ENCODE results near the gene TMEM212.
"Not testable (repeated sequence)": the region's sequence is repeated elsewhere in the genome, so short reads cannot be mapped to it uniquely, and the experiment has no call there.

TMEM212 gene

GRCh38 chr3:171904829-171905228 is 61.7 kb downstream of the TMEM212 start:
- Histone ChIP-seq H3K4me1 (ENCODE audit: insufficient read depth, low read length) (no peaks in the 10 kb centered on the region), H3K27me3 (ENCODE audit: insufficient read depth, low read length) (no peaks in the 10 kb centered on the region), H3K9me3 (ENCODE audit: low read length) (no peaks in the 10 kb centered on the region), H2AFZ (ENCODE audit: low read depth, low read length) (no peak overlapping the region), H3K36me3 (ENCODE audit: insufficient read depth, low read length) (no peaks in the 10 kb centered on the region), H3K4me3 (ENCODE audit: low read length) (no peak overlapping the region)

GRCh38 chr3:171906503-171906902 is 63.4 kb downstream of the TMEM212 start:
- H3K36me3 ChIP-seq (ENCODE audit: insufficient read depth, low read length); H3K9me3 ChIP-seq (ENCODE audit: low read length); H3K4me1 ChIP-seq (ENCODE audit: insufficient read depth, low read length); H3K27me3 ChIP-seq (ENCODE audit: insufficient read depth, low read length); H3K4me3 ChIP-seq (ENCODE audit: low read length); H2AFZ ChIP-seq (ENCODE audit: low read depth, low read length): not testable (repeated sequence)

DNA sequence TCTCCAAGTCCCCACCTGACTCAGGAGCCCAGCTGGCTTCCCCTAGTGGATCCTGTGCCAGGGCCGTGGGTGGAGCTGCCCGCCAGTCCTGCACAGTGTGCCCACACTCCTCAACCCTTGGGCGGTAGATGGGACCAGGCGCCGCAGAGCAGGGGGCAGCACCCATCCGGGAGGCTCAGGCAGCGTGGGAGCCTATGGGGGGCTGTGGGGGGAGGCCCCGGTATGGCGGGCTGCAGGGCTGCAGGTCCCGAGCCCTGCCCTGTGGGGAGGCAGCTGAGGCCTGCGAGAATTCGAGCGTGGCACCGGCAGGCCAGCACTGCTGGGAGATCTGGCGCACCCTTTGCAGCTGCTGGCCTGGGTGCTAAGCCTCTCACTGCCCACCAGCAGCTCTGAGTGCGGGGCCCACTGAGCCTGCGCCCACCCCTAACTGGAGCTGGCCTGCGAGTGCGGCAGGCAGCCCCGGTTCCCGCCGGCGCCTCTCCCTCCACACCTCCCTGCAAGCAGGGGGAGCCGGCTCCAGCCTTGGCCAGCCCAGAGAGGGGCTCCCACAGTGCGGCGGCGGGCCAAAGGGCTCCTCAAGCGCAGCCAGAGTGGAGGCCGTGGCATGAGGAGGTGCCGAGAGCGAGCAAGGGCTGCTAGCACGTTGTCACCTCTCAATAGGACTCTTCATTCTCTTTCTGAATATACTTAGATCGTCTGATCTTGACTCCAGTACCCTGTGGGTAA is 64.0 kb downstream of the TMEM212 start:
- H3K27me3 ChIP-seq (ENCODE audit: insufficient read depth, low read length) = no peaks in the 10 kb centered on the region
- no peaks in the 10 kb centered on the region for H3K4me1 ChIP-seq (ENCODE audit: insufficient read depth, low read length)
- no peaks in the 10 kb centered on the region for H3K36me3 ChIP-seq (ENCODE audit: insufficient read depth, low read length)
- H2AFZ ChIP-seq (ENCODE audit: low read depth, low read length) = no peak overlapping the region
- no peaks in the 10 kb centered on the region for H3K9me3 ChIP-seq (ENCODE audit: low read length)
- no peak overlapping the region for H3K4me3 ChIP-seq (ENCODE audit: low read length)

- Histone ChIP-seq H2AFZ (ENCODE audit: low read depth, low read length) (no peak overlapping the region), H3K27me3 (ENCODE audit: insufficient read depth, low read length) (no peaks in the 10 kb centered on the region), H3K36me3 (ENCODE audit: insufficient read depth, low read length) (no peaks in the 10 kb centered on the region), H3K4me3 (ENCODE audit: low read length) (no peak overlapping the region), H3K9me3 (ENCODE audit: low read length) (no peaks in the 10 kb centered on the region), H3K4me1 (ENCODE audit: insufficient read depth, low read length) (no peaks in the 10 kb centered on the region)
Observed at GRCh38 chr3:171907761-171908160, 64.6 kb downstream of the TMEM212 start.

DNA sequence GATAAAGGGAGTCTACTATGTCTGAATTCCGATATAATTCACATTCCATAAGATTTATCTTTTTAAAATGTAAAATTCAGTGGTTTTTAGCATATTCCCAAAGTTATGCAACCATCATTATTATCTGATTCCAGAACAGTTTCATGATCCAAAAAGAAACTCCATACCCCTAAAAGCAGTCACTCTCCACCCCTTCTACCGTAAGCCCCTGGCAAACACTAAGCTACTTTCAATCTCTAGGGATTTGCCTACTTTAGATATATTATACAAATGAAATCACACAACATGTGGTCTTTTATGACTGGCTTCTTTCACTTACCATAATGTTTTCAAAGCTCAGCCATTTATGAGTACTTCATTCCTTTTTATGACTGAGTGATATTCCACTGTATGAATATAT is 65.6 kb downstream of the TMEM212 start:
- no peak overlapping the region for H3K4me3 ChIP-seq (ENCODE audit: low read length)
- H3K36me3 ChIP-seq (ENCODE audit: insufficient read depth, low read length) = no peaks in the 10 kb centered on the region
- no peaks in the 10 kb centered on the region for H3K4me1 ChIP-seq (ENCODE audit: insufficient read depth, low read length)
- no peak overlapping the region for H2AFZ ChIP-seq (ENCODE audit: low read depth, low read length)
- no peaks in the 10 kb centered on the region for H3K27me3 ChIP-seq (ENCODE audit: insufficient read depth, low read length)
- no peaks in the 10 kb centered on the region for H3K9me3 ChIP-seq (ENCODE audit: low read length)

Measured in neuron (in vitro differentiated cells).